ENCODE measurements around the gene NECTIN2.

- TF ChIP-seq SUZ12 (IDR thresholded peaks at IDR 0.05; ENCODE audit: extremely low read depth, insufficient read depth, insufficient read length) (no peak), YY1 (IDR thresholded peaks at IDR 0.05; ENCODE audit: insufficient read depth, insufficient read length) (no peak)
Observed at GRCh38 chr19:44876930-44877535, 30.9 kb downstream of the NECTIN2 start.

All from NT2/D1 (cell line).